Measurements from ENCODE around the gene TLR4. TPM values are rescaled to one million over a fixed set of nuclear protein-coding genes. Genes with fewer than 3 reads are reported as not detected.

The TLR4 gene
- polyA plus RNA-seq, 1 experiment = 5.4 TPM

- H3K27me3 ChIP-seq (ENCODE audit: control insufficient read depth, insufficient read depth, low read length) = no peaks in the 10 kb centered on the region; the same call in 1 of the 2 replicates
- DNase-seq (ENCODE audit: low read depth) = no peak
- H3K4me3 ChIP-seq (ENCODE audit: low read depth, low read length) = no peak overlapping the region
- CTCF ChIA-PET = interaction anchor here (1.0 kb wide), 1 partner anchor 16 kb away, joined by 3 read pairs; no protein-coding TSS in a partner anchor
- H3K36me3 ChIP-seq (ENCODE audit: control insufficient read depth, insufficient read depth, low read length) = no peaks in the 10 kb centered on the region
- TF ChIP-seq CTCF (IDR thresholded peaks at IDR 0.05; ENCODE audit: insufficient read depth, low read depth, low read length) = no peak
- POLR2A ChIA-PET = no interaction called here
These were observed 35.6 kb downstream of the TLR4 start for GRCh38 chr9:117739624-117740347.

GRCh38 chr9:117742131-117742530 is 37.9 kb downstream of the TLR4 start:
- no peak for TF ChIP-seq CTCF (IDR thresholded peaks at IDR 0.05; ENCODE audit: insufficient read depth, low read depth, low read length)
- Histone ChIP-seq H3K36me3 (ENCODE audit: control insufficient read depth, insufficient read depth, low read length) (no peaks in the 10 kb centered on the region), H3K4me3 (ENCODE audit: low read depth, low read length) (no peak overlapping the region), H3K27me3 (ENCODE audit: control insufficient read depth, insufficient read depth, low read length) (peaks cover 1% of the 10 kb centered on the region; the same call in 1 of the 2 replicates)
- CTCF ChIA-PET = interaction anchor here (1.3 to 1.5 kb wide), 2 partner anchors 9 to 11 kb away, joined by 7 read pairs; no protein-coding TSS in a partner anchor
- no peak for DNase-seq (ENCODE audit: low read depth)
- POLR2A ChIA-PET = interaction anchor here (0.5 kb wide), 1 partner anchor 37 kb away, joined by 4 read pairs; no protein-coding TSS in a partner anchor

GRCh38 chr9:117744369-117744768 is 40.2 kb downstream of the TLR4 start:
- no peak for TF ChIP-seq CTCF (IDR thresholded peaks at IDR 0.05; ENCODE audit: insufficient read depth, low read depth, low read length)
- no peak for DNase-seq (ENCODE audit: low read depth)
- Histone ChIP-seq H3K36me3 (ENCODE audit: control insufficient read depth, insufficient read depth, low read length) (no peaks in the 10 kb centered on the region), H3K4me3 (ENCODE audit: low read depth, low read length) (no peak overlapping the region), H3K27me3 (ENCODE audit: control insufficient read depth, insufficient read depth, low read length) (peaks cover 1% of the 10 kb centered on the region)
- CTCF ChIA-PET = interaction anchor here (1.6 kb wide), 1 partner anchor 9 kb away, joined by 5 read pairs; no protein-coding TSS in a partner anchor
- POLR2A ChIA-PET = no interaction called here

- DNase-seq (ENCODE audit: low read depth) = no peak
- no peak for TF ChIP-seq CTCF (IDR thresholded peaks at IDR 0.05; ENCODE audit: insufficient read depth, low read depth, low read length)
- ChIA-PET POLR2A (no interaction called here), CTCF (interaction anchor here (1.6 kb wide), 1 partner anchor 9 kb away, joined by 5 read pairs; no protein-coding TSS in a partner anchor)
- Histone ChIP-seq H3K36me3 (ENCODE audit: control insufficient read depth, insufficient read depth, low read length) (no peaks in the 10 kb centered on the region), H3K27me3 (ENCODE audit: control insufficient read depth, insufficient read depth, low read length) (peaks cover 1% of the 10 kb centered on the region), H3K4me3 (ENCODE audit: low read depth, low read length) (peak overlapping the region; percentile 29)
These were observed 40.7 kb downstream of the TLR4 start for GRCh38 chr9:117744856-117745389.

- Histone ChIP-seq H3K4me3 (ENCODE audit: low read depth, low read length) (no peak overlapping the region), H3K27me3 (ENCODE audit: control insufficient read depth, insufficient read depth, low read length) (peaks cover 1% of the 10 kb centered on the region), H3K36me3 (ENCODE audit: control insufficient read depth, insufficient read depth, low read length) (no peaks in the 10 kb centered on the region)
- ChIA-PET CTCF (interaction anchor here (1.6 kb wide), 1 partner anchor 10 kb away, joined by 5 read pairs; no protein-coding TSS in a partner anchor), POLR2A (no interaction called here)
- no peak for DNase-seq (ENCODE audit: low read depth)
- TF ChIP-seq CTCF (IDR thresholded peaks at IDR 0.05; ENCODE audit: insufficient read depth, low read depth, low read length) = no peak
These were observed 41.4 kb downstream of the TLR4 start for GRCh38 chr9:117745598-117745997.
